ENCODE data around the gene PDGFA.

The PDGFA gene

DNA sequence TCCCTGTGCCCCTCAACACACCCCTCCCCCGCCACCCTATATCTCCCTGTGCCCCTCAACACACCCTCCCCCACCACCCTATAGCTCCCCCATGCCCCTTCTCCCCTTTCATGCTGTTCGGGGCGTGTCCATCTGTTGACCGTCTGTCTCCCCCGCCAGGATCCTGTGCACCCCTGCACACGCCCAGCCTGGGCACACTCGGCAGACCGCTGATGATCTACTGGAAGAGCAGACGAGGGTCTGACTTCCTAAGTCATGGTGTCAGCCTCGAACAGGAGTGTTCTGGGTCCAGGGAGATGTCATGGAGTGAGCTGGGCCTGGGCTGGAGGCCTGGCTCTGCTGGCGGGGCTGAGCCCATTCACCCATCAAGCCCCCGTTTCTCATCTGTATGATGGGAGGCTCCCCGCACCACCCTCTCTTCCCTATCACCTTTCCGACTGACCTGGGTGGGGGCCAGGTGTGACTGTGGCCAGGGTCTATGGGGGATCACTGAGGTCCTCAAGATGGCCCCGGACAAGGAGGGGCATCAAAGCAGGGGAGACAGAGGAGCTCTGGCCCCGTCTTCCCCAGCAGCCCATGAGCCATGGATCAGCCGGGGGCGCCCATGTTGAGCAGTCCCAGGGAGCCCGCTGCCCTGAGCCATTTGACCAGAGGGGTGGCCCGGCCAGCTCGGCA lies 48.3 kb downstream of the PDGFA start:
- no peak for DNase-seq

DNA sequence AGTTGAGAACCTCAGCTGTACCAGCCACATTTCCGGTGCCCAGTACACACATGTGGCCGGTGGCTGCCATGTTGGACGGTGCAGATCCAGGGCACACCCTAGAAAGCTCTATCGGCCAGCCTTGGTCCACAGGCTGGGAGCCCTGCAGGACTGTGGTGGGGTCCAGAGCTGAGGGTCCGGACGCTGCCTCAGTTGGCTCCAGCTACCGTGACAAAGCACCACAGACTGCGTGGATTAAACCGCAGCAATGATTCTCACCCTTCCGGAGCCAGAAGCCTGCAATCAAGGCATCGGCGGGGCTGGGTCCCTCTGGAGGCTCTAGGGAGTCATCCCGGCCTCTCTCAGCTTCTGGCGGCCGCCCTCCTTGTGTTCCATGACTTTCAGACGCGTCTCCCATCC lies 50.1 kb downstream of the PDGFA start:
- no peak for DNase-seq

DNA sequence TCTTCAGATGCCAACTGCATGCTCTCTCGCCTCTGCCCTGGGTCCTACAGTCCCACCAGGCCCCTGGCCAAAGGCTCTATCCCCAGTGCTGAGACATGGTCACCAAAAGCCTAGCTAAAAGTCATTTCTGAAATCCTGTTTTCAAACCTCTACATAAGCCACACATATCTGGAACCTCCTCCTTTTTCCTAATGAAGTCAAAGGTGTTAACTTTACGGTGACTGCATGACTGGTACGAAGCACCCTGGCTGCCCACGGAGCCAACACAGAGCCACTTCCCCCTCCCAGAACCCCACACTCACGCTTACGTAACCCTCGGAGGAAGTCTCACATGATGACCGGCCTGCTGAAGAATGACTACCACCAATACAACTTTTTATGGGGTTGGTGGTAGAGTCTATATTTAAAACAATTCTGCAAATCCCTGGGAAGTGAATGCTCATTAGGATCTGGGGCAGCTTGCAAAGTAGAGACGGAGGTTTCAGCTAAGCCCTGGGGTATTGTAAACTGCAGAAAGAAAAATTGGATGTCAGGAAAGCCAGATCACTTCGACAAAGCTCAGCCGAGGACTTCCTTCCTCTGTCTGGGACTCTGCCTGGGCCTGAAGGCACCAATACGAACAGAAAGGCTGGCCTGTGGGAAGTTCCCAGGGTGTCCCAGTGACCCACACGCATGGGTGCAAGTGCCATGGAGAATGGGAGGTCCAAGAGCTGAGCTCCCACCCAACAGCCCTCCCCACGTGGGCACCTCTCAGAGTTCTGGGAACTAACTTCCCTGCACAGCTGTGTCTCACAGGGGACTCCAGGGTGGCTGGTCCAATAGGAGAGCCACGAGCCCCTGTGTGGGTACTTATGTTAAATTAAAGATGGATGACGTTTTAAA lies 50.7 kb downstream of the PDGFA start:
- no peak for DNase-seq

DNA sequence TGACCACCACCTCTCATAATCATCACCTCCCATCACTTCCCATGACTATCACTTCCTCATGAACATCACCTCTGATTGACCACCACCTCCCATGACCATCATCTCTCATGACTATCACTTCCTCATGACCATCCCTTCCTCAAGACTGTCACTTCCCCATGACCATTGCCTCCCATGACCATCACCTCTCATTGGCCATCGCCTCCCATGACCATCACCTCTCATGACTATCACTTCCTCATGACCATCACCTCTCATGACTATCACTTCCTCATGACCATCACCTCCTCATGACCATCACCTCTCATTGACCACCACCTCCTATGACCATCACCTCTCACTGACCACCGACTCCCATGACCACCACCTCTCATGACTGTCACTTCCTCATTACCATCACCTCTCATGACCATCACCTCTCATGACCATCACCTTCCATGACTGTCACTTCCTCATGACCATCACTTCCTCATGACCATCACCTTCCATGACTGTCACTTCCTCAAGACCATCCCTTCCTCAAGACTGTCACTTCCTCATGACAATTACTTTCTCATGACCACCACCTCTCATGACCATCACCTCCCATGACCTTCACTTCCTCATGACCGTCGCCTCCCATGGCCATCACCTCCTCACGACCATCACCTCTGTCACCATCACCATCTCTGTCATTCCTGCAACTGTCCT lies 51.6 kb downstream of the PDGFA start:
- no peak for DNase-seq

DNA sequence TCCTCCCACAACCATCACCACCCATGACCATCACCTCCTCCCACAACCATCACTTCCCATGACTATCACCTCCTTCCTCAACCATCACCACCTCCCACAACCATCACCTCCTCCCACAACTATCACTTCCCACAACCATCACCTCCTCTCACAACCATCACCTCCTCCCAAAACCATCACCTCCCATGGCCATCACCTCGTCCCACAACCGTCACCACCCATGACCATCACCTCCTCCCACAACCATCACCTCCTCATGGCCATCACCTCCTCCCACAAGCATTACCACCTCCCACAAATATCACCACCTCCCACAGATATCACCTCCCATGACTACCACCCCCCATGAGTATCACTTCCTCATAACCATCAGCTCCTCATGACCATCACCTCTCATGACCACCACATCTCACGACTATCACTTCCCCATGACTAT lies 52.2 kb downstream of the PDGFA start:
- DNase-seq = no peak

DNA sequence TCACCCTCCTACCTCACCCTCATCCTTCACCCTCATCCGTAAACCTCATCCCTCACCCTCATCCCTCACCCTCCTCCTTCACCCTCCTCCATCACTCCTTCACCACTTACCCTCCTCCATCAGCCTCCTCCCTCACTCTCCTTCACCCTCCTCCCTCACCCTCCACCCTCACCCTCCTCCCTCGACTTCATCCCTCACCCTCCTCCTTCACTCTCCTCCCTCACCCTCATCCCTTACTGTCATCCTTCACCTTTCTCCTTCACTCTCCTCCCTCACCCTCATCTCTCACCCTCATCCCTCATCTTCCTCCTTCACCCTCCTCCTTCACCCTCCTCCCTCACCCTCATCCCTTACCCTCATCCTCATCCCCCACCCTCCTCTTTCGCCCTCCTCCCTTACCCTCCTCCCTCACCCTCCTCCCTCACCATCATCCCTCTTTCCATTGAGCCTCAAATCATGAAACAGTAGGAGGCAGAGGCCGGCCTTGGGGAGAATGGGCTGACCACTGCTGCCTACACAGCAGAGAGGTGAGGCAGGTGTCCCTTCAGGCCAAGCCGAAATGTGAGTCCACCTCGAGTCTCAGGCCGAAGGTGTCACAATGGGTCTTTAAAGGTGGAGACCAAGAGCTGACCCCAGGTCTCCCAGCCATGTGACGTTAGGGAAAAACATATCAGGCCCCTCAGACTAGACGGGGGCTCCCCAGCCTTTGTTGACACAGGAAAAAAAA lies 53.0 kb downstream of the PDGFA start:
- no peak for DNase-seq

DNA sequence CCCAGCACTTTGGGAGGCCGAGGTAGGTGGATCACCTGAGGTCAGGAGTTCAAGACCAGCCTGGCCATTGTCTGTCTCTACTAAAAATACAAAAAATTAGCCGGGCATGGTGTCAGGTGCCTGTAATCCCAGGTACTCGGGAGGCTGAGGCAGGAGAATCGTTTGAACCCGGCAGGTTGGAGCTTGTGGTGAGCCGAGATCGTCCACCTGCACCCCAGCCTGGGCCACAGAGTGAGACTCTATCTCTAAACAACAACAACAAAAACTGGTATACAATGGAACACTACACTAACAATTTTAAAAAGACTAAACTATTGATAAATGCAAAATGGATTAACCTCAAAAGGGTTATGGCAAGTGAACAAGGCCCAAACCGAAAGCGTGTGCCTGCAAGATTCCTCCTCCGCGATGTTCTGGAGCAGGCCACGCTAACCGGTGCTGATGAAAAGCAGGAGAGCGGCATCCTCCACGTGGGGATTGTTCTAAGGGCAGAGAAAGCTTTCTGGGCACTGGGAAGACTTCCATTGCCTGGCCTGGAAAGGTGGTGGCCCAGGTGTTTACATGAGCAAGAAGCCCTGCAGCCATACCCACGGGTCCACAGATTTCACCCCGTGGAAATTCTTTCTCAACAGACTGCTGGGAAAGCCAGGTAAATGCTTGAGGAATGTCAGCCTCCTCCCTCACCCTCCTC lies 53.8 kb downstream of the PDGFA start:
- no peak for DNase-seq

DNA sequence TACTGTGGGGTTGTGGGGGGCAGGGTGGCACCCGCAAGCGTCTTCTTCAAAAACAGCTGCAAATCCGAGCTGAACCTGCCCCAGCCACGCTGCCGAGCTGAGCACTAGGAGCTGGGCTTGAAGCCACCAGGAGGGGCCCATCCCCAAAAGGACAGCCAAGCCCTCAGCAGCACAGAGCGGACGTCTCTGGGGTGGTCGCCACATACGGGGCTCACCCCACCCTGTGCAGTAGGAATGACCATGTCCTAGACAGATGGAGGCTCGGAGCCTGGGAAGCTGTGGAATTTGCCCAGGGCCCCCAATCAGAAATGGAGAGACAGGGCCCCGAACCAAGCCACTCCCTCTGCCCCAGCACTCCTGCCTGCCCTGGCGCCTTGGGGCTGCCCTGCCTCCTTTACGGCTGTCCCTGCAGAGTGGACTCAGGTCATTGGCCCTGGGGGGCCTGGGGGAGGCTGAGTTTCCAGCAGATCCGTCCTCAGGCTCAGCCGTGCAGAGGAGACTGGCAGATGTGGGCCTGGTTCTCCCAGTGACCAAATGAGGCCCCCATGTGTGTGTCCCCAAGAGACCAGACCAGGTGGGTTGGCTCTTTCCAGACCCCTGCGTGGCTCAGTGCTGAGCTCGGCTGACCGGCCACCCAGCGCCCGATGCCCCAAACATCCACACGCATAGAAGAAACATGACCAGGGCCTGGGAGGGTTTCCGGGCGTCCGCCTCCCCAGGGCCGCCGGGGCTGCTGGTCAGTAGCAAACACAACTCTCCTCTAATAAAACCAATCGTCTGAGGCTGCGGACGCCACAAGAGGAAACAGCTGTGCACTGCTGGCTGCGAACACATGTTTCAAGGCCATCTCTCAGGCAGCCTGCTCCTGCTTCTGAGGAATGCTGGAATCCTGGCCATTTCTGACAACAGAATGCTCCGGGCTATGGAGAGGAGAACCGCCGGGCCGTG lies 54.9 kb downstream of the PDGFA start:
- DNase-seq = no peak

DNA sequence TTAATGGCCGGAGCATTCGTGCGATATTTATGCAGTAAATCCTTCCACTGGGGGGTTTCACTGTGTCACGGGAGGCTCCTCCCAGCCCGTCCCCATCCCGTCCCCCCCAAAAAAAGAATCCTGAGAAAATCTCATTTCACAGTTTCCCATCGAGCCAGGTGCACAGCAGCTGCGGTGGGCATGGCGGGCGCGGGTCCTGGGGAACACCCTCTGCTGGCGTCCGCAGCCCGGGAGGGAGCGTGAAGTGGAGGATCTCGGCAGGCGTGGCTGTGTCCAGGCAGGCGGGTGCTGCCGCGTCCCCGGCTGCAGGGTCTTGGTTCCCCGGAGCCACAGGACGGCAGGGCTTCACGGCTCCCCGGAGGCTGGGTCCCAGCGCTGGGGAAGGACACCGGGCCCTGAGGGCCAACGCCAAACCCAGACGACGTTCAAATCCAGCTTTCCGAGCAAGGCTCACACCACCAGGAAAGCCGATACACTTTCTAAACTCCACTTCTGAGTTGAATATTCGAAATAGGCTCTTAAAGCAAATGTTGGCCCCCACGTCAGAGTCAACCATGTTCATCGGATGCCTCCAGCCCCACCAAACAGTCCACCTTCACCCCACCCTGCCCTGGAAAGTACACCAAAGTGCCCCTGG lies 55.7 kb downstream of the PDGFA start:
- DNase-seq = no peak

DNA sequence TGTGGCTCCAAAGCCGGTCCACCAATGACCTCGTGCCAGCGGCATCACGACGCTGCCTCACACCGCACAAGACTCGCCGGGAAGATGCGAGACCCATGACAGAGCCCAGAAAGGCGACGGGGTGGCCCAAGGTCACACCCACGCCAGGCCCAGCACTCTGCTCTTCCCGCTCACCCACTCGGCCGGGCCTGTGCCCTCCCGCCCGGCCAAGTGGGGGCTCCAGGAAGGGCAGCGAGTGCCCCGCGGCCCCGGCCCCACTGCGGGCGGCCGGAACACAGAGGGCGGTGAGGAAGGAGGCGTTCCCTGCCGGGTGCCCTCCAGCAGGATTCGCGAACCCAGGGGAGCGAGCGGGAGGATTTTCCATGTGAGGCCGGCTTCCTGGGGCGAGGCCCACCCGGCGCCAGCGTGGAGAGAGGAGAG lies 56.3 kb downstream of the PDGFA start:
- no peak for DNase-seq

DNA sequence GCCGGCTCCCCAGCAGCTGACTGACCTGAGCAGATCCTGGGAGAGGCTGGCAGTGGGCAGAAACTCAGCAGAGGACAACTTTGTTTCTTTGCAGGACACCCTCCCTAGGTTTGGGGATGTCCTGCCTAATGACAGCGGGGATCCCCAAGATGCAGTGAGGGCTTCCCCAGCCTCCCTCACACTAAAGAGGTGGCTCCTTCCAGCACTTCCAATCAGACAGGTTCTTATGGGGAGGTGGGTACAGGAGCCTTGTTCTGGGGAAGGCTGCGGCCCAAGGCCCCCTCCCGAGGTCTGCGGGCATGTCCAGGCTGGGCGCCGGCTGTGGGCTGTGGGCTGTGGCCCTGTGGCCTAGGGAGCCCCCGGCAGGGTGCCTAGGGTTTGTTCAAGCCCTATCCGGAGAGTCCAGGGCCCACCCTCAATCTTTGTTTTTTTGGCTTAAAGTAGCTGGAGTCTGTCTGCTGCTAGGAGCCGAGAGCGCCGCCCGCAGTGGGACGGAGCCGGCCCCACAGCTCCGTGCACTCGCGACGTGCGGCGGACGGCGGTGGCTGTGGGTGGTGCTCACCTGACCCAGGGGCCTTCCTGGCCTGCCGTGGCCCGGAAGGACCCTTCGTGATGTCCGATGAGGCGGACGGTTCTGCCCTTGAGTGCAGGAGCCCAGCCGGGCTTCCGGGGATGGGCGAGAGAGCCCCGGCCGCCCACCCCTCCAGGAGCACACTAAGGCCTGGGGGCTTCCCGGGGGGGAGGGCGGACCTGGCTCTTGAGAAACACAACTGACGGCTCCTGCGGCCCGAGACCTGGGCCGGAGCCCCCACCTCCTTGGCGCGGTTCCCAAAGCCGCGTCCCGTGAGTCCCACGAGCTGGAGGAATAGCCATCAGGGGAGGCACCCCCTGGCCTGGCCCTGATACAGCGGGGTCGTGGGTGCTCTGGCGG lies 57.2 kb downstream of the PDGFA start:
- DNase-seq = no peak

DNA sequence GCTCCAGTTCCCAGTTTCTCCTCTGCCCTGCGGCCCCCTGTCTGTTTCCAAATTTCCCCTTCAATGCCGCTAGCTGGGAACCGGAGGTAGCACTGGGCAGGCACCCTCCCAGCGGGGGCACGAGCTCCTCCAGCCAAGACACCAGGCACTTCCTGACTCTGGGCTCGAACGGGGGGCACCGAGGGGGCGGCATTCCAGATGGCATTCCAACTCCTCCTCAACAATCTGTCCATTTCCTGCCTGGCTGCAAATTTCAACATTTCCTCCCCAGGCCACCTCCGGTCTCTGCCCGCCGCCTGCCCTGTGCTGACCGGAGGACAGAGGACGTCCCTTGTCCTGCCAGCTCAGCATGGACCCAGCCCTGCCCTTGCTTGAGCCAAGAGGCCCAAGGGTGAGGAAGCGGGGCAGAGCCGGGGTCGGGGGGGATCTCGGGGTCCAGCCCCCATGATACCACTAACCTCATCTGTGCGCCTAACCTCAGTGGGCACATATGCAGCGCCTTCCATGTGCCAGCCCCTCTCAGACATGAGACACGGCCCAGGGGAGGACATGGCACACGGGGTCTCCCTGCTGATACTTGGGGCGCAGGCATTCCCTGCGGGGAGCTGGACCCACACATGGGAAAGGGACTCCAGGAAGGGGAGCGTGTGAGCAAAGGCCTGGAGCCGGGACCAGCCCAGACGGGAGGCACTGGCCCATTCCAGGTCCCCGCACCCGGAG lies 58.0 kb downstream of the PDGFA start:
- no peak for DNase-seq

DNA sequence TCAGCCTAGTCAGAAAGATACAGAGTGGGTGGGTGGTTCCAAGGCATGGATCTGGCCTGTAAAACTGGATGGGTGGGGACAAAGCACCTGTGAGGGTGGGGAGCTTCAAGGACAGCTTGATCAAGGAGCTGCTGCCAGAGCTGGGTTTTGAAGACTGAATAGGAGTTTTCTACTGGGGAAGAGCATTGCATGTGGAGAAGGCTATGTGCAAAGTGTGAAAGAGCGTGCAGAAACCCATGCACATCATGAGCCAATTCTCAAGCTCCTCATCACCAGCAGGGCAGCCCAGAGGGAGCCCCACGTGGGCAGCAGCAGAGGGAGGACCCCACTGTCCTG lies 58.6 kb downstream of the PDGFA start:
- no peak for DNase-seq

DNA sequence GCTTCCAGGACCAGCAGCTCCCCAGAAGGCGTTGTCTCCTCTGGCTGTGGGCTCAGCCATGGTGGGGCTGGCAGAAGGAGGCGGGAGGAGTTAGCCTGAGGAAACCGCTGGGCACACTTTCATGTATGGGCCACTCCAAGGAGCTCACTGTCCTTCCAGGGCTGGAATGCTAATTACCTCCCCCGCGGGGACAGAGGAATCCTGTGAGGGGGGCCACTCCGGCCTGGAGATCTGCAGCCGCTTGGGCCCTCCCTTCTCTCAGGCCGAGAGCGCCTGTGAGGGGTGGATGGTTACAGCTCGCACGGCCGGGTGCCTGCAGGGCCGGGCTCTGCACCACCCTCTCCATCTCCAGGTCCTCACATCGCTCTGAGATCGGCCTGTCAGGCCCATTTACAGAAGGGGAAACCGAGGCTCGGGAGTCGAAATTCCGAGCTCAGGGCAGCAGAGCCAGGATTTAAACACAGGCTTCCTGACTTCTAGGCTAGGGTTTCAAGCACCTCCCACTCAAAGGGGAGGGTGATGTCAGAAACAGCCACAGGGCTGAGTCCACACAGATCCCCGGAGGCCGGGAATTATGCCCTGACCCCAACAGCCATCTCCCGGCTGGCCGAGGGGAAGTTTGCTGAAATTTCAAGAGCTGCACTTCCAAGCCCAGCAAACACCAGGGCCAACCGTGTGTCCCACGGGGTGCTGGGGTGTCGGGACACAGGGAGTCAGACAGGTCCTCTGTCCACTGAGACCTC lies 59.1 kb downstream of the PDGFA start:
- no peak for DNase-seq

DNA sequence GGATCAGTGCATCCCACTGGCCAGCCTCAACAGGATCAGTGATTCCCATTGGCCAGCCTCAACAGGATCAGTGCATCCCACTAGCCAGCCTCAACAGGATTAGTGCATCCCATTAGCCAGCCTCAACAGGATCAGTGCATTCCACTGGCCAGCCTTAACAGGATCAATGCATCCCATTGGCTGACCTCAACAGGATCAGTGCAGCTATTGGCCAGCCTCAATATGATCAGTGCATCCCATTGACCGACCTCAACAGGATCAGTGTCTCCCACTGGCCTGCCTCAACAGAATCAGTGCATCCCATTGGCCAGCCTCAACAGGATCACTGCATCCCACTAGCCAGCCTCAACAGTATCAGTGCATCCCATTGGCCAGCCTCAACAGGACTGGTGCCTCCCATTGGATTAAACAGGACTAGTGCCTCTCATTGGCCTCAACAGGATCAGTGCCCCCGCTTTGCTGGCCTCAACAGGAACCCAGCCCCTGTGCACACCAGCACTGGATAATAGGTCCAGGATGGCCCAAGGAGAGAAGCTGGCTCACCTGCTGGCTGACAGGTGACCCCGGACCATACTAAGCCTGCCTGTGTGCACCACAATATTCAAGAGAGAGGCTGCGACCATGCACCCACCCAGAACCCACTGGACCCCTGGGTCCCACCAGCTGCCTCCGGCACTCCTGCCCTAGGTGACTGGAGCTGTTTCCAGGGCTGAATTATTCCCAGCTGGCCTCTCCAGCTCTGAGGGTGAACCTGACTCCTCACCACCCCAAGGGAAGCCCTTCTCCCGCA lies 59.9 kb downstream of the PDGFA start:
- DNase-seq = no peak

DNA sequence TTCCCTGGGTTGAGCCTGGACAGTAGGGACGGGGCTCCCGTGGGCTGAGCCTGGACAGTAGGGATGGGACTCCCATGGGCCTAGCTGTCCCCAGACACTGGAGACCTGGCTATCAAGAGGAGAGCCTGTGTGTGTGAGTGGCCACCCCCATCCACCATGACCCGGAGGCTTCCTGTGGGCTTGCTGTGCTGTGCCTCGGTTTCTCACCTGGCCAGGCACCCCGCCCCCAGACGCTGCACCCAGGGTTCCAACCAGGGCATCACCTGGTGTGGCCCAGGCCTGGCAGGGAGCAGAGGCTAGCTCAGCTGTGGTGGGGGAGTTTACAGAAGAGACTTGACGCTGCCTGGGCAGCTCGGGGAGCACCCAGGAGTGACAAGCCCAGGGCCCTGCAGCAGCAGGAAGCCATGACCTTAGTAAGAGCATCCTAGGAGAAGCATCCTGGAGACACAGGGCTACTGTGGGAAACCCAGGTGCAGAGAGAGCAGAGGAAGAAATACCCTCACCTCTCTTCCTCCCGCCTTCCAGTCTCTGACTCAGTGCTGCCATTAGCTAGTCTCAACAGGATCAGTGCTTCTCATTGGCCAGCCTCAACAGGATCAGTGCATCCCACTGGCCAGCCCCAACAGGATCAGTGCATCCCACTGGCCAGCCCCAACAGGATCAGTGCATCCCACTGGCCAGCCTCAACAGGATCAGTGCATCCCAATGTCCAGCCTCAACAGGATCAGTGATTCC lies 61.0 kb downstream of the PDGFA start:
- no peak for DNase-seq

Measured in cortex of kidney (tissue), 1 donor.